NCI-H187 (cell line): ENCODE measurements around the gene CCT5.
"Not testable (repeated sequence)": the region's sequence is repeated elsewhere in the genome, so short reads cannot be mapped to it uniquely, and the experiment has no call there.

Experiments used
- DNase-seq, 2 experiments: peaks; one replicate each; lab custom pipeline; 2025; lab: John Stamatoyannopoulos, UW

CCT5 gene

GRCh38 chr5:10246761-10247160 is 3.3 kb upstream of the CCT5 start:
- no peak for DNase-seq

- DNase-seq: not testable (repeated sequence)
These were observed 2.9 kb upstream of the CCT5 start for GRCh38 chr5:10247217-10247616.

- no peak for DNase-seq
These were observed 1.5 kb upstream of the CCT5 start for GRCh38 chr5:10248378-10249260.

- no peak for DNase-seq
These were observed 761 bp downstream of the CCT5 start for GRCh38 chr5:10250806-10251276.

- DNase-seq: no peak
These were observed 1.3 kb downstream of the CCT5 start for GRCh38 chr5:10251405-10251804.

GRCh38 chr5:10253390-10253789 is 3.3 kb downstream of the CCT5 start:
- DNase-seq: no peak

GRCh38 chr5:10254686-10255085 is 4.6 kb downstream of the CCT5 start:
- no peak for DNase-seq

GRCh38 chr5:10257870-10258269 is 7.8 kb downstream of the CCT5 start:
- no peak for DNase-seq

- DNase-seq: no peak
These were observed 9.8 kb downstream of the CCT5 start for GRCh38 chr5:10259899-10260298.

GRCh38 chr5:10261065-10261464 is 11.0 kb downstream of the CCT5 start:
- DNase-seq: no peak

- no peak for DNase-seq
These were observed 12.2 kb downstream of the CCT5 start for GRCh38 chr5:10262121-10262774.

- DNase-seq: no peak
These were observed 12.9 kb downstream of the CCT5 start for GRCh38 chr5:10262995-10263394.

- DNase-seq: no peak
These were observed 14.5 kb downstream of the CCT5 start for GRCh38 chr5:10264604-10265003.

- no peak for DNase-seq
These were observed 15.4 kb downstream of the CCT5 start for GRCh38 chr5:10265245-10266109.

- DNase-seq: no peak
These were observed 16.1 kb downstream of the CCT5 start for GRCh38 chr5:10266137-10266536.

GRCh38 chr5:10266839-10267238 is 16.8 kb downstream of the CCT5 start:
- no peak for DNase-seq

GRCh38 chr5:10268100-10268499 is 18.0 kb downstream of the CCT5 start:
- no peak for DNase-seq

GRCh38 chr5:10272053-10272874 is 22.2 kb downstream of the CCT5 start:
- no peak for DNase-seq

GRCh38 chr5:10272875-10273209 is 22.8 kb downstream of the CCT5 start:
- not testable (repeated sequence) for DNase-seq

- no peak for DNase-seq
These were observed 25.4 kb downstream of the CCT5 start for GRCh38 chr5:10275460-10275859.

- DNase-seq: no peak
These were observed 25.9 kb downstream of the CCT5 start for GRCh38 chr5:10275991-10276390.

- no peak for DNase-seq
These were observed 26.6 kb downstream of the CCT5 start for GRCh38 chr5:10276691-10277090.
